DND-41 (cell line): Measurements from ENCODE around the gene LRRC40.
"Not testable (repeated sequence)": the region's sequence is repeated elsewhere in the genome, so short reads cannot be mapped to it uniquely, and the experiment has no call there.

Experiments
- ATAC-seq: fragments of 200-7000 bp; cut with Tn5 transposase; 3 replicates; pipeline ENCODE4 v1.9.1; 2021; ENCODE audit warnings: low read depth; ENCODE audit not compliant: insufficient read depth
- DNase-seq: peaks from one replicate; pipeline ENCODE4 v3.0.0-alpha.2; 2020
- H2AFZ ChIP-seq: 2 replicates; pipeline ENCODE4 v1.6.0; 2012; ENCODE audit warnings: low read depth, low read length
- H3K27ac ChIP-seq: 2 replicates; pipeline ENCODE4 v1.5.1; 2012; ENCODE audit warnings: low read length, inconsistent platforms
- H3K27me3 ChIP-seq: fragments of 200-600 bp; sonication (generic); 2 replicates; pipeline ENCODE4 v1.6.0; 2012; ENCODE audit warnings: low read length, mild to moderate bottlenecking, inconsistent platforms; ENCODE audit not compliant: insufficient read depth, poor library complexity
- H3K36me3 ChIP-seq: 2 replicates; pipeline ENCODE4 v1.5.1; 2012; ENCODE audit warnings: low read length, inconsistent platforms; ENCODE audit not compliant: insufficient read depth
- H3K4me1 ChIP-seq: 2 replicates; pipeline ENCODE4 v1.5.1; 2012; ENCODE audit warnings: mild to moderate bottlenecking, low read length; ENCODE audit not compliant: insufficient read depth
- H3K4me2 ChIP-seq: 2 replicates; pipeline ENCODE4 v1.6.0; 2012; ENCODE audit warnings: mild to moderate bottlenecking, moderate library complexity, low read length, inconsistent platforms; ENCODE audit not compliant: insufficient read depth
- H3K4me3 ChIP-seq, 2 experiments: fragments of 200-600 bp in 1 of 2; shearing (Covaris generic) in 1 of 2; 2 replicates each; pipeline ENCODE4 v1.5.1; 2012 to 2016; ENCODE audit warnings: inconsistent platforms in 2 of 2, low read length in 2 of 2, mild to moderate bottlenecking in 2 of 2, low read depth in 1 of 2, moderate library complexity in 1 of 2
- H3K79me2 ChIP-seq: 2 replicates; pipeline ENCODE4 v1.6.0; 2012; ENCODE audit warnings: low read length, inconsistent platforms; ENCODE audit not compliant: insufficient read depth
- H3K9ac ChIP-seq: 2 replicates; pipeline ENCODE4 v1.6.0; 2012; ENCODE audit warnings: low read depth, mild to moderate bottlenecking, inconsistent platforms, low read length, moderate library complexity
- H3K9me3 ChIP-seq: 2 replicates; pipeline ENCODE4 v1.5.1; 2012; ENCODE audit warnings: low read length, moderate library complexity, mild to moderate bottlenecking, inconsistent platforms; ENCODE audit not compliant: insufficient read depth, severe bottlenecking
- H4K20me1 ChIP-seq: 2 replicates; pipeline ENCODE4 v1.6.0; 2012; ENCODE audit warnings: low read length; ENCODE audit not compliant: insufficient read depth
- CTCF ChIP-seq: IDR thresholded peaks from 2 replicates; pipeline ENCODE4 v1.5.1; 2012; ENCODE audit warnings: borderline replicate concordance, low read length, moderate library complexity, mild to moderate bottlenecking; ENCODE audit not compliant: poor library complexity, severe bottlenecking; ENCODE audit errors: extremely low read depth
- EZH2 ChIP-seq: IDR thresholded peaks from 3 replicates; pipeline ENCODE4 v1.6.1; 2012; ENCODE audit warnings: borderline replicate concordance, low read depth, mild to moderate bottlenecking, moderate library complexity, low read length, inconsistent platforms; ENCODE audit not compliant: severe bottlenecking

Gene LRRC40

GRCh38 chr1:70190180-70190579, 15.2 kb downstream of the LRRC40 start:
- peaks cover 80% of the 10 kb centered on the region for H3K79me2 ChIP-seq
- ATAC-seq, result no peak
- DNase-seq, result no peak
- H3K36me3 ChIP-seq, result peaks cover 5% of the 10 kb centered on the region; the same call in 1 of the 2 replicates
- H3K27me3 ChIP-seq, result no peaks in the 10 kb centered on the region
- no peaks in the 10 kb centered on the region for H3K4me1 ChIP-seq
- no peak overlapping the region for H3K4me3 ChIP-seq
- H4K20me1 ChIP-seq, result peaks cover 15% of the 10 kb centered on the region; the same call in 1 of the 2 replicates
- TF ChIP-seq EZH2 (no peak), CTCF (no peak)
- no peak overlapping the region for H3K27ac ChIP-seq
- H3K9ac ChIP-seq, result no peak overlapping the region
- H3K4me2 ChIP-seq, result no peak overlapping the region
- no peaks in the 10 kb centered on the region for H3K9me3 ChIP-seq
- no peak overlapping the region for H2AFZ ChIP-seq

GRCh38 chr1:70188522-70188921, 16.9 kb downstream of the LRRC40 start:
- Histone ChIP-seq H3K79me2 (peaks cover 70% of the 10 kb centered on the region), H3K4me3 (no peak overlapping the region), H3K9me3 (no peaks in the 10 kb centered on the region), H3K4me2 (no peak overlapping the region), H3K36me3 (peaks cover 15% of the 10 kb centered on the region; the same call in 1 of the 2 replicates), H2AFZ (no peak overlapping the region), H3K4me1 (no peaks in the 10 kb centered on the region), H3K9ac (no peak overlapping the region), H3K27ac (no peak overlapping the region), H4K20me1 (peaks cover 15% of the 10 kb centered on the region; the same call in 1 of the 2 replicates), H3K27me3 (no peaks in the 10 kb centered on the region)
- DNase-seq (no peak), ATAC-seq (no peak)
- TF ChIP-seq CTCF (no peak), EZH2 (no peak)

- H3K4me1 ChIP-seq, H4K20me1 ChIP-seq, H2AFZ ChIP-seq, H3K27ac ChIP-seq, ATAC-seq, H3K4me2 ChIP-seq, H3K27me3 ChIP-seq, DNase-seq, H3K9ac ChIP-seq, H3K9me3 ChIP-seq, H3K4me3 ChIP-seq: not testable (repeated sequence)
- H3K79me2 ChIP-seq, result peaks cover 38% of the 10 kb centered on the region
- H3K36me3 ChIP-seq, result peaks cover 21% of the 10 kb centered on the region; the same call in 1 of the 2 replicates
Observed at GRCh38 chr1:70185181-70185580, 20.2 kb downstream of the LRRC40 start.

- H3K4me2 ChIP-seq, result no peak overlapping the region
- H4K20me1 ChIP-seq, result no peaks in the 10 kb centered on the region
- H3K4me3 ChIP-seq, result no peak overlapping the region
- H3K4me1 ChIP-seq, result no peaks in the 10 kb centered on the region
- no peak for DNase-seq
- ATAC-seq, result no peak
- H3K27me3 ChIP-seq, result no peaks in the 10 kb centered on the region
- H3K9me3 ChIP-seq, result no peaks in the 10 kb centered on the region
- H3K27ac ChIP-seq, result no peak overlapping the region
- TF ChIP-seq EZH2, result no peak
- no peak for TF ChIP-seq CTCF
- peaks cover 21% of the 10 kb centered on the region; the same call in 1 of the 2 replicates for H3K36me3 ChIP-seq
- no peaks in the 10 kb centered on the region for H3K79me2 ChIP-seq
- H3K9ac ChIP-seq, result no peak overlapping the region
- no peak overlapping the region for H2AFZ ChIP-seq
Observed at GRCh38 chr1:70171512-70171911, 33.9 kb downstream of the LRRC40 start.
